Dermis lymphatic vessel endothelial cell (primary cell): ENCODE measurements around the gene DNM1. TPM values are rescaled to one million over a fixed set of nuclear protein-coding genes. Genes with fewer than 3 reads are reported as not detected.

Experiments used
- total RNA-seq: library from RNA; depleted of rRNA; stranded (reverse); fragments of >200 nt; gene quantifications from 2 replicates; pipeline ENCODE4 v1.2.1, GENCODE V29; 2014

Gene DNM1
- total RNA-seq, result 0.43 and 0.65 TPM in 2 replicates

DNA sequence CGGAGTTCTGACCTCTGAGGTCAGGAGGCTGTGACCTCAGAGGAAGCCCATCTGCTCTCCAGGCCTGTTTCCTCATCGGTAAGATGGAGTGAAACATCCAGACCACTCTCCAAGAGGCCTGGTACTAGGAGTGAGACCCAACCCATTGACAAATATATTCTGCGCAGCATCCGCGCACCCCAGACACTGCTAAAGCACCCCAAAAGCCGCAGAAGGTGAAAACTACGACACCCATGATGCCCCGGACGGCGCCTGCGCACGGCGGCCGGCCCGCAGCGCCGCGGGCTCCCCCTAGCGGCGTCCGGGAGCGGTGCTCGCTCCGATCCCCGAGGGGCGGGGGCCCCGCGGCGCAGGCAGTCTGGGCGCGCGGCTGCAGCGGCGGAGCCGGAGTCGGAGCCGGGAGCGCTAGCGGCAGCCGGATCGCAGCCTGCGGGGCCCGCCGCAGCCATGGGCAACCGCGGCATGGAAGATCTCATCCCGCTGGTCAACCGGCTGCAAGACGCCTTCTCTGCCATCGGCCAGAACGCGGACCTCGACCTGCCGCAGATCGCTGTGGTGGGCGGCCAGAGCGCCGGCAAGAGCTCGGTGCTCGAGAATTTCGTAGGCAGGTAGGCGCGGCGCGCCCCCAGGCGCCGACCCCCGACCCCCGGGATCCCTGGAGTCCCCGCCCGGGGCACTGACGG, at the start of gene DNM1:
TSS of gene DNM1 (plus strand) at position 356 of the 683 bp plus-strand sequence. CDS start at position 448, 92 bp downstream.

DNA sequence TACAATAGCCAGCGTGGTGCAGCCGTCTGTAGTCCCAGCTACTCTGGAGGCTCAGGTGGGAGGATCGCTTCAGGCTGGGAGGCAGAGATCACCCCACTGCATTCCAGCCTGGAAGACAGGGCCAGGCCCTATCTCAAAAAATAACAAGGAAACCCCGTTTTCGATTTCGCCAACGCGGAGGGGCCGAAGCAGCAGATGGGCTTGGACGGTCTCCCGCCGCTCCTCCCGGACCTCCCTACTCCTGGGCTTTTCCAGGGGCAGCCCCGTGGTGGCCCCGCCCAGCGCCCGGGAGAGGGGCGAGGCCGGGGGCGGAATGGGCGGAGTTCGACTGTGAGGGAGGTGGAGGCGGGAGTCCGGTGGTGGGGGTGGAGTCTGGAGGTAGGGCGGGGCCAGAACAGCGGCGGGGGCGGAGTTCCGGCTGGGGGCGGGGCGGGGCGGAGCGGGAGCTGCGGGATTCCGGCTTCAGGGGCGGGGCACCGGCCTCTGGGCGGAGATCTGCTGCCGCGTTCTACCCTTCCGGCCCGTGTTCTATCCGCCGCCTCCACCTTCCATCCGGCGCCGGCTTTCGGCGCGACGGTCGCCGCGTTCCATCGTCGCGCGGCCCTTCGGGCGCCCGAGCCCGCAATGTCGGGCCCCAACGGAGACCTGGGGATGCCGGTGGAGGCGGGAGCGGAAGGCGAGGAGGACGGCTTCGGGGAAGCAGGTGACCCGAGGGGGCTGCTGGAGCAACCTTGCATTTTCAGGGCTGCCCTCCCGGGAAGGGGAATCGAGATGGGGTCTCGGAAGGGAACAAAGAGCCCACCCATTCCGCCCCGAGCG, 43.2 kb upstream of the DNM1 start, which contains the start of gene BBLN:
TSS of gene BBLN (plus strand) at position 482 of the 819 bp plus-strand sequence. CDS start at position 625, 143 bp downstream.

DNA sequence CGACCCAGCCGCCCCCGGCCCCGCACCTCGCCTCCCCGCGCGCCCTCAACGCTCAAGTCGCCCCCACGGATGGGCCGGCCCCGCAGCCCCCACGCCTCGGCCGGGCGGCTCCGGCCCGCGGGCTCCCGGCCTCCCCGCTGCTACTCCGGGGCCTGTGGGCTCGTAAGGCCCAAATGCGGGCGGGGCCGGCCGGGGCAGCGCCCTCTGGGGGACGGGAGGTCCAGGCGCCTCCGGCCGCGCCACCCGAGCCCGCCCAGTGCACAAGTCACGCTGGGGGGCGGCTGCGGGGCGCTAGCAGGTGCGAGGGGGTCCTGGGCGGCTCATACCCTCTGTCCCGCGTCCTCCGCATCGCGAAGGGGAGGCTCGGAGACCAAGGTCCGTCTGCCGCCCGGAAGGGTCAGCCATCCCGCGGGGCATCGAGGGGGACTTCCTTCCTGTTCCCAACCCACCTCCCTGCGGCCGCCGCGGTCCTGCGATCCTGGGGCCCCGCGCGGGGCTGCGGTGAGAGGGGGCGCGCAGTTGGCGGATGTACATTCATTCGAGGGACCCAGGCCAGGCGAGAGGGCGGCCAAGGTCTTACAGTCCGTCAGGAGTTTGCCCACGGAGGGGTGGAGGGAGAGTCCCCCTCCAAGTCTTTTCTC, 11.7 kb upstream of the DNM1 start, which contains the start of gene CIZ1:
TSS of gene CIZ1 (minus strand) at position 167 of the 641 bp plus-strand sequence. CDS start 715 bp downstream, outside the sequence.

DNA sequence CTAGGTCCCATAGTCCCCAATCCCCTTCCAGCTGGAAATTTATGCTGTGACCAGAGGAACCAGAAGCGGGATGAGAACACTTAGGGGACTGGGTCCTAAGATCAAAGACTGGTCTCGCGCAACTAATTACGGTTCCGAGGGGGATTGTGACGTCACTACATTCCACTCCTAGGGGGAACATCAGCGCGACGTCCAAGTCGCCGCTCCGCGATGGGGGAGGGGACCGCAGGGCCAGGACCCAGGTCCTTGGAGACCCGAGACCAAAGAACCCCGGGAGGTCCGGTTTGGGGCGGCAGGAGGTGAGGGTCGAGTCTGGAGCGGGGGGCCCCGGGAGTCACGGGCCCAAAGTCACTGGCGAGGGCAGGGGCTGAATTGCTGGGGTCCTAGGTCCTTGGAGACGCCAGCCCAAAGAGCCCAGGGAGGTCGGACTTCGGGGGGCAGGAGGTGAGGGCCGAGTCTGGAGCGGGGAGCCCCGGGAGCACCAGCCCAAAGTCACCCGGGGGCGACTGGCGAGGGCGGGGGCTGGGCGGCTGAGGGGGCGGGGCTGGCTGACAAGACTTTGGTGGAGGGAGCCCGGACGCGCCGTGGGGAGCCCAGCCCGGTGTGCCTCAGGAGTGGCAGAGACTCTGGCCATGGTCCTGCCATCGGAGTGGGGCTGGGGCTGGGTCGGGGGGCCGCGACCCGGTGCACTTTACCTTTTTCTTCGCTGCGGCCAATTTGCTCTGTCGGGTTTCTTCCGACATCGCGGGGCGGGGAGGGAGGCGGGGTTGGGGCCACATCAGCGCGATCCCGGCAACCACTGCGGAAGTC, 72.2 kb downstream of the DNM1 start, which contains the start of gene GOLGA2:
TSS of gene GOLGA2 (minus strand) at position 810 of the 810 bp plus-strand sequence. CDS start at position 779, 31 bp downstream.

DNA sequence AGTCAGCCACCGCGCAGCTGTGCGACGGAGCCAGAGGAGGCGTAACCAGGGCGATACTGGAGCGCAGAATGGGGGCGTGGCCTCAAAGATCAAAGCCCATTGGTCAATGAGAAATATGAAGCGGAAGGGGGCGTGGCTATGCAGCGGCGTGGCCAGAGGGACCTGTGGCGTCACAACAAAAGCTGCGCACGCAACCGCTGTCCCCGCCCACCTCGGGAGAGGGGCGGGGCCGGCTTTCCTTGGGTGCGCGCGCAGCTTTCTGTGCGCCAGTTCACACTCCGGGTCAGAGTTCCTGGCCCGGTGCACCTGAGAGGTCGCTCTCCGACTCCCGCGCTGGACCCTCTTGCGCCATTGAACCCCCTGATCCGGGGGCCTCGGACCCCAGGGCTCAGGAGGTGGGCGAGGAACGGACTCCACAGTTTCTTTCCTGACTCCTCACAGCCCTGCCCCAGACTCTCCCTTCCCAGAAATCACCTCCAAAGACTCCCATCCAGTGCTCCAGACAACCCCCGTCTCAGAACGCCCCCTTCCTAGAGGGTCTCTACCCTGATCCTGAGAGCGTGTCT, 72.9 kb downstream of the DNM1 start, which contains the start of gene SWI5:
TSS of gene SWI5 (plus strand) at position 269 of the 566 bp plus-strand sequence.

Other genes with a start within 250 kb of the DNM1 start
- gene EEIG1, start 222.4 kb upstream of the DNM1 start, total RNA-seq, result 28.2 and 62.7 TPM in 2 replicates
- gene NAIF1, start 136.1 kb upstream of the DNM1 start, total RNA-seq, result 9.5 TPM in 2 replicates
- gene SLC25A25, start 135.1 kb upstream of the DNM1 start, total RNA-seq, result 25.3 and 48.5 TPM in 2 replicates
- 50.5 and 60.2 TPM in 2 replicates for gene PTGES2, start 75.7 kb upstream of the DNM1 start, total RNA-seq
- gene LCN2, start 53.9 kb upstream of the DNM1 start, total RNA-seq, result not detected in 2 replicates
- 32.7 and 35.1 TPM in 2 replicates for gene BBLN, start 43.1 kb upstream of the DNM1 start, total RNA-seq
- 10.1 and 12.4 TPM in 2 replicates for gene CIZ1, start 11.8 kb upstream of the DNM1 start, total RNA-seq
- 41.5 and 57.9 TPM in 2 replicates for gene GOLGA2, start 72.6 kb downstream of the DNM1 start, total RNA-seq
- 14.7 and 16.2 TPM in 2 replicates for gene SWI5, start 72.9 kb downstream of the DNM1 start, total RNA-seq
- 25.8 and 27.3 TPM in 2 replicates for gene TRUB2, start 119.1 kb downstream of the DNM1 start, total RNA-seq
- gene COQ4, start 119.5 kb downstream of the DNM1 start, total RNA-seq, result 21.0 and 21.6 TPM in 2 replicates
- 16.9 and 21.6 TPM in 2 replicates for gene SLC27A4, start 137.1 kb downstream of the DNM1 start, total RNA-seq
- 51.5 and 52.5 TPM in 2 replicates for gene URM1, start 168.0 kb downstream of the DNM1 start, total RNA-seq
- gene CERCAM, start 217.5 kb downstream of the DNM1 start, total RNA-seq, result 18.4 and 20.4 TPM in 2 replicates